RKO (cell line): ENCODE results near the gene VSX1.

ENCODE experiments used
- DNase-seq: peaks from one replicate; pipeline ENCODE4 v3.0.0-alpha.2; 2016; ENCODE audit warnings: low spot score

VSX1 gene

GRCh38 chr20:25065625-25066338, 16.2 kb downstream of the VSX1 start:
- peak; percentile 60 for DNase-seq

- DNase-seq = no peak
These were observed 16.8 kb downstream of the VSX1 start for GRCh38 chr20:25065072-25065624.

- no peak for DNase-seq
These were observed 17.3 kb downstream of the VSX1 start for GRCh38 chr20:25064561-25065071.

GRCh38 chr20:25063981-25064380, 18.0 kb downstream of the VSX1 start:
- no peak for DNase-seq

- no peak for DNase-seq
These were observed 18.4 kb downstream of the VSX1 start for GRCh38 chr20:25063546-25063945.

GRCh38 chr20:25062841-25063240, 19.1 kb downstream of the VSX1 start:
- no peak for DNase-seq

GRCh38 chr20:25061821-25062530, 20.0 kb downstream of the VSX1 start:
- no peak for DNase-seq

GRCh38 chr20:25061103-25061799, 20.7 kb downstream of the VSX1 start:
- no peak for DNase-seq

GRCh38 chr20:25059866-25060465, 22.0 kb downstream of the VSX1 start:
- DNase-seq = no peak

GRCh38 chr20:25058847-25059810, 22.8 kb downstream of the VSX1 start:
- no peak for DNase-seq

GRCh38 chr20:25058051-25058846, 23.7 kb downstream of the VSX1 start, which contains the start of gene ACSS1:
TSS of gene ACSS1 (minus strand) at chr20:25058139. CDS start at chr20:25058102, 37 bp downstream.
- DNase-seq = no peak

- peak; percentile 64 for DNase-seq
These were observed 24.5 kb downstream of the VSX1 start for GRCh38 chr20:25057234-25058050.

- no peak for DNase-seq
These were observed 25.2 kb downstream of the VSX1 start for GRCh38 chr20:25056690-25057233.

- DNase-seq = peak; percentile 9
These were observed 26.0 kb downstream of the VSX1 start for GRCh38 chr20:25055711-25056495.

- peak; percentile 56 for DNase-seq
These were observed 26.8 kb downstream of the VSX1 start for GRCh38 chr20:25054995-25055629.

GRCh38 chr20:25054096-25054820, 27.7 kb downstream of the VSX1 start:
- no peak for DNase-seq
